ENCODE measurements around the gene MRPS18C.

The MRPS18C gene

DNA sequence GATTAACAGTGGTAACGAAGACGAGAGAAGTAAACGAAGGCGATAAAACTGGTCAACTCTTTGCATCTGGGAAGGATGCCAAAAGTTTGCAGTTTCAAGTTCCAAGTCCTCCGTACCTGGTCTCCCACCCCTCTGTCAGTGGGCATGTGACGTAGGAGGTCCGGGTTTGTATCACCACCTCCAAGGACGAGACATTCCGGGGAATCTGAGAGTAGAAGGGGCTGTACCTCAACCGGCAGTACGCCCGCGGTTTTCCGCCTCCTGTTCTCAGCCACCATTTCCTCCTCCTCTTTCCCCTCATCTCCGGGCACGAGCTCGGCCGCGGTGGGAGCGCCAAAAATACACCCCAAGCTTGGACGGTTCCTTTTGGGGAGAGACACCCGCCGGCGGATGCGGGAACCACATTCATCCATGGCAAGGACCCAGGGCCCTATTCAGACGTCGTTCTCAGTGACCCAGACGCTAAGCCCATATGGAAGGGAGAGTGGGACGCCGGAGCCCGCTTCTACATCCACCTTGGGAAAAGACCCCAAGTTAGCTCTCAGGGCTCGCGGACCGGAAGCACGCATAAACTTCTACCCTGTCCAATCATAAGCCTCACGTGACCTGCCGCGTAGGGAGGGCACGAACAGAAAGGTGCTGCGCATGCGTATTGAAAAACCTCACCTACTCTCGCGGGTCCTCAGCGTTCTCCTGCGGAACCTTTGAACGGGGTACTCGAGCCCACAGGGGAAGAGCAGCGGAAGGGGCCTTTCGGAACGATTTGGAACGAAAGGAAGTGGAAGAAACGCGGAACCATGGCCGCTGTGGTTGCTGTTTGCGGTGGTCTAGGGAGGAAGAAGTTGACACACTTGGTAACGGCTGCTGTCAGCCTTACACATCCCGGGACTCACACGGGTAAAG, at the start of gene MRPS18C, which contains the start of gene HELQ:
TSS of gene MRPS18C (plus strand) at position 778 of the 903 bp plus-strand sequence. CDS start at position 798, 20 bp downstream.
TSS of gene HELQ (minus strand) at position 543 of the 903 bp plus-strand sequence. CDS start at position 413, 130 bp downstream.
- Histone ChIP-seq H3K27me3 (no peaks in the 10 kb centered on the region), H3K36me3 (peaks cover 56% of the 10 kb centered on the region), H3K4me2 (peak within 1 kb of the TSS; percentile 92), H3K9me3 (no peaks in the 10 kb centered on the region), H3K4me1 (peaks cover 31% of the 10 kb centered on the region), H3K9ac (peak within 1 kb of the TSS; percentile 92), H3K4me3 (peak within 1 kb of the TSS; percentile 75), H4K20me1 (0 out of 2 replicates have a peak, but pooled peaks cover 5% of the 10 kb centered on the region), H3K27ac (peak within 1 kb of the TSS; percentile 94)
- no peak for TF ChIP-seq Cebpa-rat (IDR thresholded peaks at IDR 0.05)

DNA sequence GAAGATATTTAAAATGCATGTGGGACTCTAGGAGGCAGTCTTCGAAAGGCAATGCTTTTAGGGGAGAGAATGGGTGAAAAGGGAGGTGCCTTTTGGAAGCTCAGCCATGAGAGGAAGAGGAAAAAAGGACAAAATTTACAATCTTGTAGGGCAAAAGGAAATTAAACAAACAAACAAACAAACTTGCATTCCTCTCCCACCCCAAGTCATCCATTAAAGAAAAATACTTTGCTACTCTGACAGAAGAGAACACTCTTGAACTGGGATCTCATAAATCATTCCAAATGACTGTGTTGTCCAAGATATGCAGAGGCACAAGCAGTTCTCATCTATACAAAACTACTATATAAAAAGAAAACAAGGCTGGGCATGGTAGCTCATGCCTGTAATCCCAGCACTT, 47.0 kb upstream of the MRPS18C start:
- H3K4me3 ChIP-seq: no peak overlapping the region
- H3K27ac ChIP-seq: no peak overlapping the region
- H3K36me3 ChIP-seq: peaks cover 61% of the 10 kb centered on the region
- no peaks in the 10 kb centered on the region for H4K20me1 ChIP-seq
- no peaks in the 10 kb centered on the region for H3K4me1 ChIP-seq
- TF ChIP-seq Cebpa-rat (IDR thresholded peaks at IDR 0.05): no peak
- 0 out of 2 replicates have a peak, but pooled peaks cover 4% of the 10 kb centered on the region for H3K9me3 ChIP-seq
- no peak overlapping the region for H3K9ac ChIP-seq
- H3K4me2 ChIP-seq: no peak overlapping the region
- H3K27me3 ChIP-seq: no peaks in the 10 kb centered on the region

GRCh38 chr4:83413676-83414075, 42.2 kb upstream of the MRPS18C start:
- no peaks in the 10 kb centered on the region for H3K4me1 ChIP-seq
- no peak overlapping the region for H3K9ac ChIP-seq
- no peaks in the 10 kb centered on the region for H3K27me3 ChIP-seq
- H3K36me3 ChIP-seq: peaks cover 86% of the 10 kb centered on the region
- no peaks in the 10 kb centered on the region for H3K9me3 ChIP-seq
- H3K27ac ChIP-seq: no peak overlapping the region
- H3K4me3 ChIP-seq: no peak overlapping the region
- no peak for TF ChIP-seq Cebpa-rat (IDR thresholded peaks at IDR 0.05)
- H3K4me2 ChIP-seq: no peak overlapping the region
- H4K20me1 ChIP-seq: no peaks in the 10 kb centered on the region

GRCh38 chr4:83417566-83417965, 38.3 kb upstream of the MRPS18C start:
- no peaks in the 10 kb centered on the region for H3K27me3 ChIP-seq
- H3K4me1 ChIP-seq: no peaks in the 10 kb centered on the region
- H3K4me3 ChIP-seq: no peak overlapping the region
- no peaks in the 10 kb centered on the region for H3K9me3 ChIP-seq
- H3K4me2 ChIP-seq: no peak overlapping the region
- peaks cover 84% of the 10 kb centered on the region for H3K36me3 ChIP-seq
- H3K27ac ChIP-seq: no peak overlapping the region
- no peak for TF ChIP-seq Cebpa-rat (IDR thresholded peaks at IDR 0.05)
- H4K20me1 ChIP-seq: no peaks in the 10 kb centered on the region
- H3K9ac ChIP-seq: no peak overlapping the region

GRCh38 chr4:83418211-83418610, 37.6 kb upstream of the MRPS18C start:
- TF ChIP-seq Cebpa-rat (IDR thresholded peaks at IDR 0.05): no peak
- no peaks in the 10 kb centered on the region for H3K4me1 ChIP-seq
- peaks cover 84% of the 10 kb centered on the region for H3K36me3 ChIP-seq
- H3K4me3 ChIP-seq: no peak overlapping the region
- no peaks in the 10 kb centered on the region for H4K20me1 ChIP-seq
- no peak overlapping the region for H3K27ac ChIP-seq
- H3K9me3 ChIP-seq: no peaks in the 10 kb centered on the region
- no peak overlapping the region for H3K4me2 ChIP-seq
- H3K9ac ChIP-seq: no peak overlapping the region
- H3K27me3 ChIP-seq: no peaks in the 10 kb centered on the region

GRCh38 chr4:83431200-83431599, 24.7 kb upstream of the MRPS18C start:
- no peak for TF ChIP-seq Cebpa-rat (IDR thresholded peaks at IDR 0.05)
- no peaks in the 10 kb centered on the region for H3K27me3 ChIP-seq
- H3K9ac ChIP-seq: no peak overlapping the region
- no peaks in the 10 kb centered on the region for H3K9me3 ChIP-seq
- peaks cover 5% of the 10 kb centered on the region; the same call in 1 of the 2 replicates for H3K4me1 ChIP-seq
- H3K36me3 ChIP-seq: peaks cover 57% of the 10 kb centered on the region
- H3K27ac ChIP-seq: no peak overlapping the region
- H3K4me3 ChIP-seq: no peak overlapping the region
- H4K20me1 ChIP-seq: no peaks in the 10 kb centered on the region
- no peak overlapping the region for H3K4me2 ChIP-seq

- Histone ChIP-seq H4K20me1 (no peaks in the 10 kb centered on the region), H3K27me3 (no peaks in the 10 kb centered on the region), H3K4me3 (no peak overlapping the region), H3K9ac (no peak overlapping the region), H3K27ac (no peak overlapping the region), H3K36me3 (peaks cover 47% of the 10 kb centered on the region), H3K4me1 (peaks cover 21% of the 10 kb centered on the region), H3K9me3 (no peaks in the 10 kb centered on the region), H3K4me2 (no peak overlapping the region)
- no peak for TF ChIP-seq Cebpa-rat (IDR thresholded peaks at IDR 0.05)
Observed at GRCh38 chr4:83436680-83437079, 19.2 kb upstream of the MRPS18C start.

GRCh38 chr4:83438719-83439118, 17.1 kb upstream of the MRPS18C start:
- no peaks in the 10 kb centered on the region for H3K9me3 ChIP-seq

DNA sequence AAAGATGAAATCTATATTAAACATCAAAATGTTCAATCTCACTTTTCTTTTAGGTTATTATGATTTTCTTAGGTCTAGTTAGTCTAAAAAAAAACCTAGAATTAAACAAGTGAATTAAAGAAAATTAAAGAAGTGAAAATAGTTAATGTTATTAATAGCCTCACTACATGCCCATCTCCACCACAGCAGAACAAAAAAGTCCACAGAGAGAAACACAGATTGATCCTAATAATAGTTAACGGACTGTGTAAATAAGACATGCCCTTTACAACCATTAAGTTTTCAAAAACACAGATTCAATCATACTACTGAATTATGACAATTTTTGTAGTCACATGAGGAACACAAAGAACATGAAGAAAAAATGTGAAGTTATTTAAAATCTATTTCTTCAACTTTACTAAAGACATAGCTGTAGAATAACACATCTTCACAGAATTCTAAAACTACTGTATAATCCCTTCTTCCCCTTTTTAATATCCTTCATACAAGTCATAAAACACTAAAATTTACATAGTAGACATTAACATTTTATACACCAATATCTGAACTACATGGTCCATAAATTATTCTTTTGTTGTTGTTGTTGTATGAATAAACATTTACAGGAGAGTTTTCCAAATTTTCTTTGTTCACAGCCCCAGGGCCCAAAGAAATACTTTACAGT, 15.6 kb upstream of the MRPS18C start:
- no peak overlapping the region for H3K27ac ChIP-seq
- no peak overlapping the region for H3K9ac ChIP-seq
- H3K4me2 ChIP-seq: peak overlapping the region; percentile 30; the same call in 1 of the 2 replicates
- H4K20me1 ChIP-seq: no peaks in the 10 kb centered on the region
- H3K36me3 ChIP-seq: peaks cover 57% of the 10 kb centered on the region
- no peaks in the 10 kb centered on the region for H3K27me3 ChIP-seq
- H3K9me3 ChIP-seq: no peaks in the 10 kb centered on the region
- H3K4me3 ChIP-seq: no peak overlapping the region
- H3K4me1 ChIP-seq: peaks cover 21% of the 10 kb centered on the region
- TF ChIP-seq Cebpa-rat (IDR thresholded peaks at IDR 0.05): no peak

More at GRCh38 chr4:83438719-83439118, 17.1 kb upstream of the MRPS18C start:
- Histone ChIP-seq H3K9ac (no peak overlapping the region), H3K4me1 (peaks cover 21% of the 10 kb centered on the region), H3K4me2 (no peak overlapping the region), H3K27me3 (no peaks in the 10 kb centered on the region), H4K20me1 (no peaks in the 10 kb centered on the region), H3K36me3 (peaks cover 56% of the 10 kb centered on the region), H3K4me3 (no peak overlapping the region), H3K27ac (no peak overlapping the region)
- TF ChIP-seq Cebpa-rat (IDR thresholded peaks at IDR 0.05): no peak

DNA sequence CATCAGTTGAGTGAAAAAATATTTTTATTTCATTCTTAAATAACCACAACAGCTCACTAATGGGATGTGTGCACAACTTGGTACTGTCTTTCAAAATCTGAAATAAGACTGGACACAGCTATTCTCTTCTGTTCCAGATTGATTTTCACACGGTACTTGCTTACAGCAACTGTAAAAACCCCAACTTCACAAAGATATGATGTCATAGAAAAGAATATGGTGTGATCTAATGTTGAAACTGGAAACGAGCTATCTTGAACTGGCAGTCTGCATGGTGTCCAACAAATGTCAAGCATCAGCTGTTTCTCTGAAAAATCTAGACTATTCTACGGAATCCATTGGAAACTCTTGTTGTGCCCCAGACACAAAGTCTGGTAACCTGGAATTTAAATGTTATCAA, 15.0 kb upstream of the MRPS18C start:
- H3K27ac ChIP-seq: no peak overlapping the region

More for the DNA sequence above, 15.0 kb upstream of the MRPS18C start:
- no peak for TF ChIP-seq Cebpa-rat (IDR thresholded peaks at IDR 0.05)
- Histone ChIP-seq H3K36me3 (peaks cover 61% of the 10 kb centered on the region), H3K27me3 (no peaks in the 10 kb centered on the region), H3K9ac (no peak overlapping the region), H3K9me3 (no peaks in the 10 kb centered on the region), H3K4me2 (no peak overlapping the region), H4K20me1 (no peaks in the 10 kb centered on the region), H3K4me3 (no peak overlapping the region), H3K4me1 (peaks cover 21% of the 10 kb centered on the region)

All from BLaER1 (cell line).